ENCODE results near the gene OSBPL2.

The OSBPL2 gene

DNA sequence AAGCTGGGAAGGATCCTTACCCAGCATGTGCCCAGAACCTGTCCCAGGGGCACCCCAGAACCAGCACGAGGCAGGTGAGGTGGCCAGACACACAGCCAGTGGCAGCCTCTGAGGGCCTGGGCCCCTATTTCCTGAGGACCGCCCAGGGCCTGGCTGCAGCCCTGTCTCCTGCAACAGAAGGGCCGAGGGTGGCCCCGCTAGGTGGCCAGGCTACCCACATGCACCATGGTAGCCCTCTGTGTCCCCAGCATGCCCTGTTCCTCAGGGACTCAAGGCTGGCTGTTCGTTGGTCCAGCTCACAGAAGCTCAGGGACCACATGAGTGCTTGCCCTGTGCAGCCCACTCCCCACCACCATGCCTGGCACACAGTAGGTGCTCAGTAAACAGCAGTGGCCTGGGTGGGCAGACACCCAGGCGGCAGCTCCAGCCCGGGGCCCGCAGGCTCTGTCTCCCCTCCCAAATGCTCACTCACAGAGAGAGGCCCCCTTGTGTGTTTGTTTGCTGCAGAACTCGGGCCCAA, 26.5 kb upstream of the OSBPL2 start:
- Histone ChIP-seq H3K27ac (no peak overlapping the region), H3K79me2 (ENCODE audit: insufficient read depth, low read depth) (no peaks in the 10 kb centered on the region), H3K36me3 (ENCODE audit: insufficient read depth) (no peaks in the 10 kb centered on the region), H3K4me2 (no peak overlapping the region), H3K4me1 (ENCODE audit: low read depth, poor library complexity, severe bottlenecking) (no peaks in the 10 kb centered on the region), H4K20me1 (ENCODE audit: insufficient read depth) (no peaks in the 10 kb centered on the region), H3K27me3 (ENCODE audit: insufficient read depth, low read depth) (peaks cover 66% of the 10 kb centered on the region), H3K4me3 (IDR thresholded peaks at IDR 0.05; ENCODE audit: insufficient read depth, low read depth, low read length) (no peak overlapping the region), H3K9ac (no peak overlapping the region), H2AFZ (ENCODE audit: low read depth) (no peak overlapping the region)
- TF ChIP-seq, protein P1, sequence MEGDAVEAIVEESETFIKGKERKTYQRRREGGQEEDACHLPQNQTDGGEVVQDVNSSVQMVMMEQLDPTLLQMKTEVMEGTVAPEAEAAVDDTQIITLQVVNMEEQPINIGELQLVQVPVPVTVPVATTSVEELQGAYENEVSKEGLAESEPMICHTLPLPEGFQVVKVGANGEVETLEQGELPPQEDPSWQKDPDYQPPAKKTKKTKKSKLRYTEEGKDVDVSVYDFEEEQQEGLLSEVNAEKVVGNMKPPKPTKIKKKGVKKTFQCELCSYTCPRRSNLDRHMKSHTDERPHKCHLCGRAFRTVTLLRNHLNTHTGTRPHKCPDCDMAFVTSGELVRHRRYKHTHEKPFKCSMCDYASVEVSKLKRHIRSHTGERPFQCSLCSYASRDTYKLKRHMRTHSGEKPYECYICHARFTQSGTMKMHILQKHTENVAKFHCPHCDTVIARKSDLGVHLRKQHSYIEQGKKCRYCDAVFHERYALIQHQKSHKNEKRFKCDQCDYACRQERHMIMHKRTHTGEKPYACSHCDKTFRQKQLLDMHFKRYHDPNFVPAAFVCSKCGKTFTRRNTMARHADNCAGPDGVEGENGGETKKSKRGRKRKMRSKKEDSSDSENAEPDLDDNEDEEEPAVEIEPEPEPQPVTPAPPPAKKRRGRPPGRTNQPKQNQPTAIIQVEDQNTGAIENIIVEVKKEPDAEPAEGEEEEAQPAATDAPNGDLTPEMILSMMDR (conservative IDR thresholded peaks at IDR 0.05; ENCODE audit: low read depth, low read length), result no peak

DNA sequence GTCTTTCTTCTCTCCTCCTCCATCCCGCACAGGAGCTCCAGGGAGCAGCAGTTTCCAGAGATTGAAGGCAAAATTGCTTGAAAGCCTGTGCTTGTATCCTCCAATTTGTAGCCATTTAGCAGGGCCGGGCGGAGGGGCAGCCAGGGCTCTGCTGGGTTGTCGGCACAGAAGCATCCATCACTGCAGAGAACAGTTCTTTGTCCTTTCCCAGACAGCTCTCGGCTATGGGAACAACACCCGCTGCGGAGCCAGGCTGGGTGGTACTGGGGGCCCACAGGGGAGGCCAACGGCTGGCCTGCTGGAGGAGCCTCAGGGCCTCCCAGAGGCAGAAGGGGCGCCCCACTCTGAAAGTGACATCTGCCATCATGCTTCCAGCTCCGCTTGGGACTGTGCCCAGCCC, 26.0 kb upstream of the OSBPL2 start:
- Histone ChIP-seq H3K36me3 (ENCODE audit: insufficient read depth) (no peaks in the 10 kb centered on the region), H3K4me2 (no peak overlapping the region), H2AFZ (ENCODE audit: low read depth) (no peak overlapping the region), H3K4me1 (ENCODE audit: low read depth, poor library complexity, severe bottlenecking) (no peaks in the 10 kb centered on the region), H3K27ac (no peak overlapping the region), H3K9ac (no peak overlapping the region), H3K27me3 (ENCODE audit: insufficient read depth, low read depth) (peaks cover 71% of the 10 kb centered on the region), H3K4me3 (IDR thresholded peaks at IDR 0.05; ENCODE audit: insufficient read depth, low read depth, low read length) (no peak overlapping the region), H4K20me1 (ENCODE audit: insufficient read depth) (no peaks in the 10 kb centered on the region), H3K79me2 (ENCODE audit: insufficient read depth, low read depth) (no peaks in the 10 kb centered on the region)
- TF ChIP-seq, protein P1 (conservative IDR thresholded peaks at IDR 0.05; ENCODE audit: low read depth, low read length), result no peak

DNA sequence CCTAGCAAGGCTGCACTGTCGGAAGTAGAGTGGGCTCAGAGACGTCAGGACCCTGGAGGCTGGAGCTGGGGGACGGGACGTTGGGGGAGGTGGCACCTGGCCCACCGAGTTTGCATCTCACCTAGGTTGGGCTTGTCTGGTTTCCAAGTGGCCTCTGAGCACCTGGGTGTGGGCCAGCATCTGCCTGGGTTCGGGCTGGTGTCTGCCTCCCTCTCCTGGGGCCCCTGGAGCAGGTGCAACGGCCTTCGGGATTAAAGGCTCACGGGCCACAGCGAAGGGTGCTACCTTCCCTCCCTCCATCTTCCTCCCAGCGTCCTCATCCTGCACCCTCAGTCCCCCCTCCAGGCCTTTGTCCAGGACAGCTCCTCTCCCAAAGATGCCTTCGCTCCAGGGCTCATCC, 24.3 kb upstream of the OSBPL2 start:
- Histone ChIP-seq H3K4me2 (no peak overlapping the region), H3K79me2 (ENCODE audit: insufficient read depth, low read depth) (no peaks in the 10 kb centered on the region), H3K27ac (no peak overlapping the region), H3K4me3 (IDR thresholded peaks at IDR 0.05; ENCODE audit: insufficient read depth, low read depth, low read length) (no peak overlapping the region), H4K20me1 (ENCODE audit: insufficient read depth) (no peaks in the 10 kb centered on the region), H3K27me3 (ENCODE audit: insufficient read depth, low read depth) (peaks cover 89% of the 10 kb centered on the region), H3K36me3 (ENCODE audit: insufficient read depth) (no peaks in the 10 kb centered on the region), H2AFZ (ENCODE audit: low read depth) (no peak overlapping the region), H3K4me1 (ENCODE audit: low read depth, poor library complexity, severe bottlenecking) (no peaks in the 10 kb centered on the region), H3K9ac (no peak overlapping the region)
- TF ChIP-seq, protein P1 (conservative IDR thresholded peaks at IDR 0.05; ENCODE audit: low read depth, low read length), result no peak

DNA sequence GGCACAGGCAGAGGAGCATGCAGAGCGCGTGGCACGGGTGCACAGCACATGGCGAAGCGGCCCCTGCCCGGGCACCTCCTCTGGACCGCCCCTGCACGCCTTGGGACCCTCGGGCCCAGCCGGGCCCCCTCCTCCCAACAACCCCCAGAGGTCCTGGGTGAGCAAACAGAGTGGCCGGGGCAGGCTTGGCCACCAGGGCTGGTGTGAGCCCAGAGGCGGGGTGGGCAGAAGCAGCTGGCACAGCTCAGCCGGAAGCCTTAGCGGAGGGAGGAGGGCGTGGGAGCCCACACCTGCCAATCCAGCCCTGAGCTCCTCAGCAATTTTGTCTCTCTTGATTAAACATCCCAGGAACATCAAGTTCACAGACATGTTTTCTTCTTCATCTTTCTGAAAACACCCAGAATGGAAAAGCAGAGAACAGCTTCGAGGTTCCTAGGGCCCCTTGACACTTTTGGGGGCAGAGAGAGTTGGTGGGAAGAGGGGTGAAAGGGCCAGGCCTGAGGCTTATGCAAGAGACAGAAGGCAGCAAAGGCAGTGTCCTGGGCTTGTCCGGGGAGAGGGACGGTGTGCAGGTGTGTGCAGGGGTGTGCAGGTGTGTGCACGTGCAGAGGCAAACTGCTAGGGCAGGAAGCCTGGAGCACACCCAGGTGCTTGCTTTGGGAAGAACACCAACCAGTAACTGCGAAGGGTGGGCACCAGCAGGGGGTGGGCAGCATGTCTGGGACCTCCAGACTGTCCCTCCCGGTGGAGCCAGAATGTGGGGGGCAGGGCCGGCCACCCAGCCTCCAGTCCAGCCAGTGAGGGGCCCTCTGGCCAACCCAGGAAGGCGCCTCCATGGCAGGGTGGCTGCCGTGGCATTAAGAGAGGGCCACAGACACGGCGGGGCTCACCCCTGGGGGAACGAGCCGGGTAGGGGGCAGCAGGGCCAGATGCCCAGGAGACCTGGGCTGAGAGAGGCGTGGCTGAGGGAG, 23.0 kb upstream of the OSBPL2 start:
- Histone ChIP-seq H3K27ac (no peak overlapping the region), H3K4me3 (IDR thresholded peaks at IDR 0.05; ENCODE audit: insufficient read depth, low read depth, low read length) (no peak overlapping the region), H3K36me3 (ENCODE audit: insufficient read depth) (no peaks in the 10 kb centered on the region), H4K20me1 (ENCODE audit: insufficient read depth) (no peaks in the 10 kb centered on the region), H3K9ac (no peak overlapping the region), H3K79me2 (ENCODE audit: insufficient read depth, low read depth) (no peaks in the 10 kb centered on the region), H3K27me3 (ENCODE audit: insufficient read depth, low read depth) (peaks cover 83% of the 10 kb centered on the region), H3K4me2 (no peak overlapping the region), H3K4me1 (ENCODE audit: low read depth, poor library complexity, severe bottlenecking) (no peaks in the 10 kb centered on the region), H2AFZ (ENCODE audit: low read depth) (no peak overlapping the region)
- TF ChIP-seq, protein P1 (conservative IDR thresholded peaks at IDR 0.05; ENCODE audit: low read depth, low read length), result no peak
